GM15510 (cell line): Measurements from ENCODE around the gene PLPPR1.

Experiments used
- POLR2A ChIP-seq: IDR thresholded peaks from 3 replicates; pipeline ENCODE4 v1.6.1; 2011; ENCODE audit warnings: borderline replicate concordance; ENCODE audit not compliant: insufficient read length; ENCODE audit errors: extremely low read depth

PLPPR1 gene

GRCh38 chr9:101138509-101138908, 110.0 kb downstream of the PLPPR1 start:
- TF ChIP-seq POLR2A, result no peak

GRCh38 chr9:101139082-101139481, 110.6 kb downstream of the PLPPR1 start:
- TF ChIP-seq POLR2A, result no peak

GRCh38 chr9:101140764-101141163, 112.2 kb downstream of the PLPPR1 start:
- TF ChIP-seq POLR2A, result no peak

- no peak for TF ChIP-seq POLR2A
Measured at GRCh38 chr9:101146508-101146907, 118.0 kb downstream of the PLPPR1 start.

GRCh38 chr9:101148344-101148743, 119.8 kb downstream of the PLPPR1 start:
- no peak for TF ChIP-seq POLR2A

GRCh38 chr9:101158361-101158760, 129.8 kb downstream of the PLPPR1 start:
- TF ChIP-seq POLR2A, result no peak

GRCh38 chr9:101162231-101162630, 133.7 kb downstream of the PLPPR1 start:
- no peak for TF ChIP-seq POLR2A

- no peak for TF ChIP-seq POLR2A
Measured at GRCh38 chr9:101165131-101165530, 136.6 kb downstream of the PLPPR1 start.

GRCh38 chr9:101167490-101168134, 139.1 kb downstream of the PLPPR1 start:
- no peak for TF ChIP-seq POLR2A

GRCh38 chr9:101172616-101173015, 144.1 kb downstream of the PLPPR1 start:
- no peak for TF ChIP-seq POLR2A

GRCh38 chr9:101173907-101174306, 145.4 kb downstream of the PLPPR1 start:
- TF ChIP-seq POLR2A, result no peak

GRCh38 chr9:101176384-101176783, 147.9 kb downstream of the PLPPR1 start:
- no peak for TF ChIP-seq POLR2A

GRCh38 chr9:101184813-101185278, 156.3 kb downstream of the PLPPR1 start:
- TF ChIP-seq POLR2A, result no peak

GRCh38 chr9:101191723-101192122, 163.2 kb downstream of the PLPPR1 start:
- no peak for TF ChIP-seq POLR2A

GRCh38 chr9:101197026-101197425, 168.5 kb downstream of the PLPPR1 start:
- TF ChIP-seq POLR2A, result no peak

- TF ChIP-seq POLR2A, result no peak
Measured at GRCh38 chr9:101200852-101201251, 172.3 kb downstream of the PLPPR1 start.

- TF ChIP-seq POLR2A, result no peak
Measured at GRCh38 chr9:101201630-101202029, 173.1 kb downstream of the PLPPR1 start.
